Retinal pigment epithelial cell (primary cell): ENCODE results near the gene LDHD.
A peak's percentile ranks its signal among the peaks of the same experiment; 100 is the strongest.

Experiments used
- DNase-seq: peaks from one replicate; pipeline ENCODE4 v3.0.0-alpha.2; 2010; ENCODE audit warnings: low read depth
- H3K4me3 ChIP-seq: 2 replicates; pipeline ENCODE4 v1.5.1; 2011; ENCODE audit warnings: mild to moderate bottlenecking, low read length, control low read depth, moderate library complexity
- TF ChIP-seq, protein P1 (sequence below): conservative IDR thresholded peaks from 2 replicates; pipeline ENCODE4 v1.5.1; 2011; ENCODE audit warnings: low read depth, low read length, control low read depth, inconsistent platforms

LDHD gene

DNA sequence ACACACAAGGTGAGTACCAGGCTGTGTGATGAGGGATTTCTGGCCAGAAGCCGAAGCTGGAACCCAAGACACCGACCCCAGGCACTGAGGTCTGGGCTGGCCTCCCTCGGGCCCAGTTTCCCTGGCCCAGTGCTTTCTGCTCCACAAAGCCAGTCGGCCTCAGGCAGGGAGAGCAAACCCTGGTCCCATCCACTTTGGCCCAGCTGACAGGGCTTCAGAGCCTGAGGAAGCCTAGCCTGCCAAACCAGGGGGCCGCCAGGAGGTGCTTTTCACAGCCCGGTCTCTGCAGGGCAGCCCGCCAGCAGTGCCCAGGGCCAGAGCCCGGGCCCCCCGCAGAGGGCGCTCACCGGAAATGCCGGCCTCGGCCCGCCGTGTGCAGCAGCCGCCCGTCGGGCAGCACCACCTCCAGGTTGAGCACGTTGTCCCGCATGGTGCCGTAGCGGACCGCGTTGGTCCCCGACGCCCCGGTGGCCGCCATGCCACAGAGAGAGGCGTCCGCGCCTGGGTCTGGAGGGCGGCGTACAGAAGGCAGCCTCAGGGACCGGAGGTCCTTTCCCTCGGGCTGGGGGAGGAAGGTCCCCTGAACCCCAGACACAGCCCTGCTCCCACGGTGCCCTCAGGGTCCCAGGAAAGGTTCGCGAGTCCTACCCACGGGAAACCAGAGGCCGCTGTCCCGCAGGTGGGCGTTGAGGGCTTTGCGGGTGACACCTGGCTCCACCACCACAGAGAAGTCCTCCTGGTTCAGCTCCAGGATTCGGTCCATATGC lies 2.2 kb downstream of the LDHD start:
- DNase-seq, result no peak
- TF ChIP-seq, protein P1, sequence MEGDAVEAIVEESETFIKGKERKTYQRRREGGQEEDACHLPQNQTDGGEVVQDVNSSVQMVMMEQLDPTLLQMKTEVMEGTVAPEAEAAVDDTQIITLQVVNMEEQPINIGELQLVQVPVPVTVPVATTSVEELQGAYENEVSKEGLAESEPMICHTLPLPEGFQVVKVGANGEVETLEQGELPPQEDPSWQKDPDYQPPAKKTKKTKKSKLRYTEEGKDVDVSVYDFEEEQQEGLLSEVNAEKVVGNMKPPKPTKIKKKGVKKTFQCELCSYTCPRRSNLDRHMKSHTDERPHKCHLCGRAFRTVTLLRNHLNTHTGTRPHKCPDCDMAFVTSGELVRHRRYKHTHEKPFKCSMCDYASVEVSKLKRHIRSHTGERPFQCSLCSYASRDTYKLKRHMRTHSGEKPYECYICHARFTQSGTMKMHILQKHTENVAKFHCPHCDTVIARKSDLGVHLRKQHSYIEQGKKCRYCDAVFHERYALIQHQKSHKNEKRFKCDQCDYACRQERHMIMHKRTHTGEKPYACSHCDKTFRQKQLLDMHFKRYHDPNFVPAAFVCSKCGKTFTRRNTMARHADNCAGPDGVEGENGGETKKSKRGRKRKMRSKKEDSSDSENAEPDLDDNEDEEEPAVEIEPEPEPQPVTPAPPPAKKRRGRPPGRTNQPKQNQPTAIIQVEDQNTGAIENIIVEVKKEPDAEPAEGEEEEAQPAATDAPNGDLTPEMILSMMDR, result no peak
- H3K4me3 ChIP-seq, result no peak overlapping the region

DNA sequence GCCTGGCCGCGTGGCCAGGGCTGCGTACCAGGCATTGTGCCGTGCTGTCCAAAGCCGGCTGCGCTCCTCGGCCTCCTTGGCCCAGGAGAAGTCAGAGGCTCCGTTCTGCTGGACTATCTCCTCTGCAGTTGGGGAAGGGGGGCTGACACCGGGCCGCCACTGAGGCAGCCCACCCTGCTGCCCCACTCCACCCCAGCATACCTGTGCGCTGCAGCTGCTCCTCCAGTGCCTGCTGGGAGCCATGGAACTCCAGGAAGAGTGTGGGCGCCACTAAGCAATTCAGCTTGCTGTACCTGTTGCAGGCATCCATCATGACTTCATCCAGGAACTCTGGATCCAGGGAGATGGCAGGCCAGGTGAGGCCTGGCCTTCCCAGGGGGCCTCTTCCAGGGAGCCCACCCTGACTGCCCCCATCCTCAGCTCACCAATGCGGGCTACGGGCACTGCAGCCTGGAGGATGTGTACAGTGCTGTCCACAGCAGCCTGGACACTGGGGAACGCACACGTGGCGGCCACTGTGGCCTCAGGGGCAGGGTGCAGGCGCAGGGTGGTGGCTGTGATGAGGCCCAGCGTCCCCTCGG lies 2.9 kb downstream of the LDHD start:
- TF ChIP-seq, protein P1, result no peak
- no peak for DNase-seq
- no peak overlapping the region for H3K4me3 ChIP-seq

DNA sequence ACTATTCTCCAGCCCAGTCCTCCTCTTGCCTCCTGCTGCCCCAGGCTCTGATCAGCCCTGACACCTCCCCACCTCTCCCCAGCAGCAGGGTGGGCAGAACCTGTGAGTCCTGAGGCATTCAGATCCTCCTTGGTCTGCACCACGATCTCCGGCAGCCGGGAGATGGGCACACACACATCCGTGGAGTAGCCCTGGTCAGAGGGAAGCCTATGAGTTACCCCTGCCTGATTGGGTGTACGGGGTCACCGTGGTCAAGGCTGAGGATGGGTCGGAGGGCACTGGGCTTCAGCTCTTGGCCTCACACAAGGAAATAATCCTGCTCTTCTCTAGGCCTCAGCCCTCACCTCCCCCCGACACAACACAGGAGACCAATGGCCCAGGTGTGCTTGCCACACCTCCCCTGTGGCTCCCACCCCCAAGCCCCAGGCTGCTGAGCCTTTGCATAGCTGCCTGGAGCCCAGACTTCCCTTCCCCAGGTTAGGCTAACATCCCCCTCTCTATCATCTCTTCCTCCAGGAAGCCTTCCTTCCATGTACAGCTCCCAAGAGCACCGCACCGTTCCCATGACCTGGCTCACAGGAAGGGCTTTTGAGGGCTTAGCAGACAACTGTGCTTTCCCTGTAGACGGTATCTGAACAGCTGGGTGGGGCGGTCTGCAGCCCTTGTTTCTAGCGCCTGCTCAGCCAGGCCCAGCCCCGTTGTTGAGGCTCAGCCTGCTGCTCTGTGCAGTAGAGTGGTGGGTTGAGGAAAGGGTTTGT lies 3.7 kb downstream of the LDHD start:
- DNase-seq, result no peak
- TF ChIP-seq, protein P1, result no peak
- no peak overlapping the region for H3K4me3 ChIP-seq

- DNase-seq, result no peak
Measured at GRCh38 chr16:75111961-75112733, 4.4 kb downstream of the LDHD start.

DNA sequence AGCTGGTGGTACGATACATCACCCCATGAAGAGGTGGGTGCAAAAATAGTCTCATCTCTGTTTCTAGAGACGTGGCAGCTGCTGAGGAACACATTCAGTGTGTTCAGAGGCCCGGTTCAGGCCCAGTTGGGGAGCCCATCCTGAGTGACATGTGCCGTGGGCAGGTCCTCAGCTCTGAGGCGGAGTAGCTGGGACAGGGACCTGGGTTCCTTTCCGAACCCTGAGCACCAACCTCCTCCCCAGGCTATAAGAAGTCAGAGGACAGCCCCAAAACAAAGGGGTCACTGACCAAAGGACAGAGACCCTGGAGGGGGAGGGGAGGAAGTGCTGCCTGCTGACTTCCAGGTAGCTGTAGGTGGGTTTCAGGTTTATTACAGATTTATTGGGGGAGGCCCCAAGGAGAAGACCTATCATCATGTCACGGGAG lies 5.1 kb downstream of the LDHD start:
- no peak overlapping the region for H3K4me3 ChIP-seq
- no peak for DNase-seq
- TF ChIP-seq, protein P1, result no peak

More at GRCh38 chr16:75111961-75112733, 4.4 kb downstream of the LDHD start:
- TF ChIP-seq, protein P1, result no peak
- H3K4me3 ChIP-seq, result no peak overlapping the region

GRCh38 chr16:75110637-75111513 lies 5.7 kb downstream of the LDHD start:
- peak; percentile 57 for DNase-seq
- TF ChIP-seq, protein P1, result peak; percentile 87
- no peak overlapping the region for H3K4me3 ChIP-seq
